HepG2 (cell line): ENCODE data around the gene PDGFD. TPM values are rescaled to one million over a fixed set of nuclear protein-coding genes. Genes with fewer than 3 reads are reported as not detected.

Experiments used
- ATAC-seq: fragments of 200-7000 bp; cut with Tn5 transposase; 3 replicates; pipeline ENCODE4 v1.9.1; 2020; ENCODE audit warnings: mild to moderate bottlenecking, moderate library complexity
- BruUV-seq: library from RNA; stranded (reverse); fragments of 400-500 nt; replicated peaks from 2 replicates; lab custom pipeline; 2021; lab: Mats Ljungman, UMichigan
- CTCF ChIA-PET: fragments of 300-600 bp; formaldehyde crosslinking; extraction: SDS; loops from one replicate; lab custom pipeline; 2021; ENCODE audit warnings: low total read pairs, inconsistent platforms, low intra/inter-chr PET ratio; lab: Yijun Ruan, JAX
- POLR2A ChIA-PET: fragments of 350-600 bp; sonication (Branson Sonifier 250); formaldehyde crosslinking; loops from one replicate; lab custom pipeline; 2020; ENCODE audit warnings: antibody characterized with exemption, inconsistent platforms; lab: Yijun Ruan, JAX
- DNase-seq: peaks from one replicate; pipeline ENCODE4 v3.0.0-alpha.2; 2015; ENCODE audit warnings: low spot score
- FAIRE-seq: peaks from 3 replicates; lab custom pipeline; 2011; peaks lifted over from hg19 to GRCh38; lab: Jason Lieb, UNC
- H2AFZ ChIP-seq: one replicate; pipeline ENCODE4 v1.6.1; 2011; ENCODE audit warnings: low read length, inconsistent platforms
- H3K27ac ChIP-seq: fragments of 300-600 bp; 3 replicates; pipeline ENCODE4 v1.8.0; 2011; ENCODE audit warnings: mixed run types, mild to moderate bottlenecking, mixed read lengths, low read length, inconsistent platforms; ENCODE audit not compliant: insufficient read depth; ENCODE audit errors: extremely low read length
- H3K27me3 ChIP-seq, 2 experiments: fragments of 200-600 bp in 1 of 2; 2 replicates in 1 of 2; 3 replicates in 1 of 2; pipeline versions ENCODE4 v1.6.0 to v1.8.0; 2011; ENCODE audit warnings: low read length in 2 of 2, mild to moderate bottlenecking in 2 of 2, moderate library complexity in 2 of 2, inconsistent platforms in 1 of 2; ENCODE audit not compliant: insufficient read depth in 2 of 2, control insufficient read depth in 1 of 2
- H3K36me3 ChIP-seq, 2 experiments: fragments of 200-600 bp in 1 of 2; replicated peaks in 1 of 2; 2 replicates in 1 of 2; 3 replicates in 1 of 2; pipeline versions ENCODE4 v1.5.1 to v1.8.0; 2011; ENCODE audit warnings: low read length in 2 of 2, inconsistent platforms in 1 of 2; ENCODE audit not compliant: insufficient read depth in 2 of 2, control insufficient read depth in 1 of 2
- H3K4me1 ChIP-seq: 2 replicates; pipeline ENCODE4 v1.5.1; 2012; ENCODE audit warnings: low read length, inconsistent platforms; ENCODE audit not compliant: insufficient read depth
- H3K4me2 ChIP-seq: 2 replicates; pipeline ENCODE4 v1.6.0; 2011; ENCODE audit warnings: low read depth, low read length, inconsistent platforms
- H3K4me3 ChIP-seq, 3 experiments: fragments of 200-600 bp in 1 of 3; sonication (generic), shearing (Covaris generic) in 1 of 3; replicated peaks in 1 of 3; 2 replicates each; pipeline ENCODE4 v1.5.1; 2011 to 2016; ENCODE audit warnings: low read length in 3 of 3, inconsistent platforms in 2 of 3, low read depth in 2 of 3, mild to moderate bottlenecking in 2 of 3, control low read depth in 1 of 3, mixed read lengths in 1 of 3; ENCODE audit not compliant: insufficient read depth in 1 of 3
- H3K79me2 ChIP-seq: one replicate; pipeline ENCODE4 v1.6.1; 2011; ENCODE audit warnings: low read length, inconsistent platforms; ENCODE audit not compliant: insufficient read depth
- H3K9ac ChIP-seq: 2 replicates; pipeline ENCODE4 v1.6.0; 2011; ENCODE audit warnings: mild to moderate bottlenecking, low read depth, low read length, inconsistent platforms; ENCODE audit not compliant: insufficient read depth
- H3K9me3 ChIP-seq: 2 replicates; pipeline ENCODE4 v1.5.1; 2012; ENCODE audit warnings: mild to moderate bottlenecking, low read length
- H4K20me1 ChIP-seq: 2 replicates; pipeline ENCODE4 v1.6.0; 2011; ENCODE audit warnings: inconsistent platforms, mild to moderate bottlenecking, low read length, moderate library complexity; ENCODE audit not compliant: insufficient read depth
- CC2D1A ChIP-seq: sonication (generic); formaldehyde crosslinking; IDR thresholded peaks from 2 replicates; pipeline ENCODE4 v1.8.1; 2023; ENCODE audit warnings: mild to moderate bottlenecking, missing genetic modification reagents
- DDIT3 ChIP-seq: sonication (generic); formaldehyde crosslinking; IDR thresholded peaks from 2 replicates; pipeline ENCODE4 v1.4.0; 2020; ENCODE audit warnings: mild to moderate bottlenecking, missing genetic modification reagents
- GABPB1 ChIP-seq: IDR thresholded peaks from 2 replicates; pipeline ENCODE4 v1.6.1; 2016; ENCODE audit warnings: mild to moderate bottlenecking, missing genetic modification reagents, moderate library complexity, missing compliant biosample characterization
- KDM5A ChIP-seq: fragments of 200-600 bp; sonication (generic); IDR thresholded peaks from 2 replicates; pipeline ENCODE4 v1.7.0; 2018; ENCODE audit warnings: antibody characterized with exemption, mild to moderate bottlenecking, low read length, borderline replicate concordance
- PBX2 ChIP-seq: IDR thresholded peaks from 2 replicates; pipeline ENCODE4 v1.6.1; 2016; ENCODE audit warnings: control low read depth
- SOX5 ChIP-seq: IDR thresholded peaks from 2 replicates; pipeline ENCODE4 v1.6.1; 2016; ENCODE audit warnings: borderline replicate concordance
- TCF7 ChIP-seq: sonication (generic); IDR thresholded peaks from 2 replicates; pipeline ENCODE4 v1.6.1; 2016; ENCODE audit warnings: antibody characterized with exemption, low read depth
- TERF1 ChIP-seq: sonication (generic); formaldehyde crosslinking; IDR thresholded peaks from 2 replicates; pipeline ENCODE4 v1.8.0; 2022; ENCODE audit warnings: mild to moderate bottlenecking, missing genetic modification reagents, moderate library complexity
- ZBTB10 ChIP-seq: sonication (generic); formaldehyde crosslinking; IDR thresholded peaks from 2 replicates; pipeline ENCODE4 v1.4.0; 2020; ENCODE audit warnings: missing genetic modification reagents, borderline replicate concordance
- ZNF33B ChIP-seq: sonication (generic); formaldehyde crosslinking; IDR thresholded peaks from 2 replicates; pipeline ENCODE4 v1.5.1; 2020; ENCODE audit warnings: mild to moderate bottlenecking, missing genetic modification reagents
- ZNF556 ChIP-seq: sonication (generic); formaldehyde crosslinking; IDR thresholded peaks from 2 replicates; pipeline ENCODE4 v1.4.0; 2020; ENCODE audit warnings: mild to moderate bottlenecking, missing genetic modification reagents, borderline replicate concordance
- ZNF644 ChIP-seq: IDR thresholded peaks from 2 replicates; pipeline ENCODE4 v1.6.1; 2016; ENCODE audit warnings: low read depth
- ZNF746 ChIP-seq: sonication (generic); formaldehyde crosslinking; IDR thresholded peaks from 2 replicates; pipeline ENCODE4 v1.8.0; 2022; ENCODE audit warnings: mild to moderate bottlenecking, missing genetic modification reagents
- WGBS: methylation state at CpG from one replicate; pipeline ENCODE4 v1.1.6; 2017; ENCODE audit warnings: low lambda C conversion rate; 5-methylcytosine and 5-hydroxymethylcytosine counted together
- in situ Hi-C: cut with HindIII; loops from 2 replicates; pipeline ENCODE4 v1.10.0; 2017; ENCODE audit warnings: low pct_unique_long_range_greater_than_20kb; ENCODE audit not compliant: extremely low pct_ligation_motif_present
- intact Hi-C: fragments of 100-400 bp; cut with micrococcal nuclease; formaldehyde crosslinking; loops from one replicate; pipeline ENCODE4 v1.10.0; 2022; ENCODE audit not compliant: unreplicated experiment
- polyA plus RNA-seq, 8 experiments: library from polyadenylated mRNA; depleted of rRNA in 3 of 8; stranded (reverse) in 7 of 8; unstranded in 1 of 8; fragments of >200 nt; fragmentation: Illumina TruSeq in 4 of 8; extraction: Trizol in 4 of 8; gene quantifications; 2 replicates each; pipeline versions ENCODE4 v1.2.1 to v1.2.3, GENCODE V29; 2011 to 2016; ENCODE audit warnings: low read depth in 4 of 8, missing spikeins in 1 of 8, mixed read lengths in 1 of 8; ENCODE audit not compliant: insufficient read depth in 1 of 8
- total RNA-seq, 5 experiments: library from RNA; depleted of rRNA; stranded (reverse); fragments of >200 nt; fragmentation: Illumina TruSeq; extraction: Trizol; gene quantifications; 2 replicates each; pipeline ENCODE4 v1.2.3, GENCODE V29; 2016; ENCODE audit warnings: low read depth in 1 of 5

PDGFD gene
- total and polyA plus RNA-seq, 2 of the 13 experiments (the other 11 are each of a cell fraction or from before 2014, with no cell fraction given) = 0.09 to 0.29 TPM

DNA sequence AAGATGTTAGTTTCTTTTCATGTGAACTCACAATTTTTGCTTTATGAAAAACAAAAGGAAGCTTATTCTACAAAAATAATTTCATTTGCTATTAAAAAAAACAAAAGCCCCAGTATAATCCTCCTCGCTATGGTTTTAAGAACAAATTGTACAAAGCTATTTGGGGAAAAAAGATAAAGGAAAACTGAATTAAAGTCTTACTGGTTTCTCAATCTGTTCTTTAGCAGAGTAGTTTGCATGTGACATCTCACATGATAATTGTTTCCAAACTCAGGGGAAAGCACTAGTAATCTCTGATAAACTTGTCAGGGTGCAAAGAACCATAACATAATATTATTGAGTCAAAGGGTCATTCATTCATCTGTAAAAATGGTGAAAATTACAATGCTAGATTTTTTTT is 130.4 kb downstream of the PDGFD start:
- Histone ChIP-seq H3K4me3 (no peak overlapping the region), H3K36me3 (no peaks in the 10 kb centered on the region), H3K27me3 (no peaks in the 10 kb centered on the region), H3K9me3 (peaks cover 21% of the 10 kb centered on the region; the same call in 1 of the 2 replicates), H4K20me1 (no peaks in the 10 kb centered on the region), H3K4me1 (peaks cover 7% of the 10 kb centered on the region; the same call in 1 of the 2 replicates), H3K9ac (no peak overlapping the region), H3K27ac (no peak overlapping the region), H3K4me2 (no peak overlapping the region), H3K79me2 (no peaks in the 10 kb centered on the region), H2AFZ (no peak overlapping the region)
- 19% methylated on average over 1 of the region's 1 CpG for WGBS
- ATAC-seq (no peak), DNase-seq (no peak), FAIRE-seq (no peak)
- BruUV-seq = no TSS peak
- POLR2A ChIA-PET = no interaction called here
- TF ChIP-seq ZBTB10 (CRISPR knock-in tag) (no peak), SOX5 (no peak), TCF7 (no peak), CC2D1A (CRISPR knock-in tag) (no peak), TERF1 (CRISPR knock-in tag) (no peak), KDM5A (no peak), DDIT3 (CRISPR knock-in tag) (no peak), ZNF644 (CRISPR knock-in tag) (no peak), GABPB1 (CRISPR knock-in tag) (no peak), ZNF746 (CRISPR knock-in tag) (no peak), PBX2 (CRISPR knock-in tag) (no peak), ZNF556 (no peak), ZNF33B (CRISPR knock-in tag) (no peak)
- CTCF ChIA-PET = no interaction called here
- intact Hi-C loops (no loop called here), in situ Hi-C loops (no loop called here)
